ENCODE measurements around the gene TNFSF8.

Gene TNFSF8

DNA sequence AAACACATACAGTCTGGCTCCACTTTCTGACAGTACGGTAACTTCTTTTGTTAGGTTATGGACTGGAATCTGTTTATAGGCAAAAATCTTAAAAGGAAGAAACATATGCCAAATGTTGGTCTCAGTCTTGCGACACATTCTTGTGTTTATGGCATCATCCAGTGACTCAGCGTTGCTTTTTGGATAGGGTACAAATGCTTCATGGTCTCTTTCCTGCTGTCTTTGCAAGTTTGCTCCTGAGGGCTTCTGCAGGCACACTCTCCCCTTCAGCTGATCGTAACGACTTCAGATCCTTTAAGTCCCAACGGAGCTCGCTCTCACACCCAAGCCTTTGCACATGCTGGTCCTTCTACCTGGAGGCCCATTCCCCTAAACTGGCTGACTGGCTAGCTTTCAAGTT lies 23.6 kb upstream of the TNFSF8 start:
- no peak for TF ChIP-seq EZH2phosphoT487 (IDR thresholded peaks at IDR 0.05; ENCODE audit: low read depth)
- TF ChIP-seq, protein P1, sequence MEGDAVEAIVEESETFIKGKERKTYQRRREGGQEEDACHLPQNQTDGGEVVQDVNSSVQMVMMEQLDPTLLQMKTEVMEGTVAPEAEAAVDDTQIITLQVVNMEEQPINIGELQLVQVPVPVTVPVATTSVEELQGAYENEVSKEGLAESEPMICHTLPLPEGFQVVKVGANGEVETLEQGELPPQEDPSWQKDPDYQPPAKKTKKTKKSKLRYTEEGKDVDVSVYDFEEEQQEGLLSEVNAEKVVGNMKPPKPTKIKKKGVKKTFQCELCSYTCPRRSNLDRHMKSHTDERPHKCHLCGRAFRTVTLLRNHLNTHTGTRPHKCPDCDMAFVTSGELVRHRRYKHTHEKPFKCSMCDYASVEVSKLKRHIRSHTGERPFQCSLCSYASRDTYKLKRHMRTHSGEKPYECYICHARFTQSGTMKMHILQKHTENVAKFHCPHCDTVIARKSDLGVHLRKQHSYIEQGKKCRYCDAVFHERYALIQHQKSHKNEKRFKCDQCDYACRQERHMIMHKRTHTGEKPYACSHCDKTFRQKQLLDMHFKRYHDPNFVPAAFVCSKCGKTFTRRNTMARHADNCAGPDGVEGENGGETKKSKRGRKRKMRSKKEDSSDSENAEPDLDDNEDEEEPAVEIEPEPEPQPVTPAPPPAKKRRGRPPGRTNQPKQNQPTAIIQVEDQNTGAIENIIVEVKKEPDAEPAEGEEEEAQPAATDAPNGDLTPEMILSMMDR (IDR thresholded peaks at IDR 0.05; ENCODE audit: low read depth, low read length): no peak
- Histone ChIP-seq H3K36me3 (replicated peaks; ENCODE audit: low read depth, low read length) (no peaks in the 10 kb centered on the region), H4K20me1 (ENCODE audit: insufficient read depth, low read length) (no peaks in the 10 kb centered on the region), H3K9ac (ENCODE audit: low read length) (no peak overlapping the region), H3K4me3 (ENCODE audit: low read length) (no peak overlapping the region), H3K4me1 (ENCODE audit: low read length) (no peaks in the 10 kb centered on the region), H3K79me2 (ENCODE audit: low read length) (no peaks in the 10 kb centered on the region), H2AFZ (ENCODE audit: low read depth, low read length) (no peak overlapping the region), H3K9me3 (ENCODE audit: insufficient read depth, low read length) (no peaks in the 10 kb centered on the region), H3K4me2 (ENCODE audit: low read length) (no peak overlapping the region), H3K27me3 (ENCODE audit: low read depth, low read length) (peaks cover 36% of the 10 kb centered on the region), H3K27ac (ENCODE audit: low read length) (no peak overlapping the region)

DNA sequence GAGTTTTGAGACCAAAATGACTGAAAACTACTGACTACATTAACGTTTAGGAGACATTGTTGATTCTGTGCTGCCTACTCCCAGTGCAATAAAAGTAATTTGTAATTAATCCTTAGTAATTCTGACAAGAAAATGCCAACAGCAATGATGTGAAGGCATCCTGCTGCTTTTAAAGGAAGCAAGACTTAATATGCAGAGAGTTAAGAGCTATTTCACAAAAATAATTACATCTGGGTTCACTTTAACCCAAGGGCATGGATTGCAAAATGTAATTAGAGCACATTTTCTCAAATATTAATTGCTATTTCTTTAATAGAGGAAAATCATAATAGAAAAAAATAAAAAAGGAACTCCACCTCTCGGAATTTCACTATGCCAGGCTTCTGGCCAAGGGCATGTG lies 22.7 kb upstream of the TNFSF8 start:
- H3K36me3 ChIP-seq (replicated peaks; ENCODE audit: low read depth, low read length): no peaks in the 10 kb centered on the region

DNA sequence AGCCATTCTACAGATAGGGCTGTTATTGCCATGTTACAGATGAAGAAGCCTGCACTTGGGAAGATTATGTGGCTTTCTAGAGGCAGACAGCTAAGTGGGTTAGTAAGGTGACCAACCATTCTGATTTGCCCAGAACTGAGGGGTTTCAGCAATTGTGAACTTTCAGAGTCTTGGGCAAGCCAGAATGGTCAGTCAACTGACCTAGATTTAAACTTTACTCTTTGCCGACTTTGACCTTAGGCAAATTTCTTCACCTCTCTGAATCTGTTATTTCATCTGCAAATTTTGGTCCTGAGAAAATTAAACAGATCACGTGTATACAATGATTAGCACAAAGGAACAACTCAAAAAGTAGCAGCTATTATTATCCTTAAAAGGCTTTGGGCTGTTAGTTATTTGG lies 20.4 kb upstream of the TNFSF8 start:
- Histone ChIP-seq H3K27me3 (ENCODE audit: low read depth, low read length) (peaks cover 53% of the 10 kb centered on the region), H3K79me2 (ENCODE audit: low read length) (no peaks in the 10 kb centered on the region), H3K4me2 (ENCODE audit: low read length) (no peak overlapping the region), H3K9ac (ENCODE audit: low read length) (no peak overlapping the region), H3K27ac (ENCODE audit: low read length) (no peak overlapping the region), H3K36me3 (replicated peaks; ENCODE audit: low read depth, low read length) (no peaks in the 10 kb centered on the region), H3K4me1 (ENCODE audit: low read length) (no peaks in the 10 kb centered on the region), H3K4me3 (ENCODE audit: low read length) (no peak overlapping the region), H2AFZ (ENCODE audit: low read depth, low read length) (no peak overlapping the region), H4K20me1 (ENCODE audit: insufficient read depth, low read length) (no peaks in the 10 kb centered on the region), H3K9me3 (ENCODE audit: insufficient read depth, low read length) (no peaks in the 10 kb centered on the region)
- TF ChIP-seq EZH2phosphoT487 (IDR thresholded peaks at IDR 0.05; ENCODE audit: low read depth): no peak
- TF ChIP-seq, protein P1 (IDR thresholded peaks at IDR 0.05; ENCODE audit: low read depth, low read length): no peak

More for the DNA sequence above, 22.7 kb upstream of the TNFSF8 start:
- Histone ChIP-seq H3K79me2 (ENCODE audit: low read length) (no peaks in the 10 kb centered on the region), H3K4me3 (ENCODE audit: low read length) (no peak overlapping the region), H4K20me1 (ENCODE audit: insufficient read depth, low read length) (no peaks in the 10 kb centered on the region), H3K27me3 (ENCODE audit: low read depth, low read length) (peaks cover 38% of the 10 kb centered on the region), H3K4me2 (ENCODE audit: low read length) (no peak overlapping the region), H2AFZ (ENCODE audit: low read depth, low read length) (no peak overlapping the region), H3K9me3 (ENCODE audit: insufficient read depth, low read length) (no peaks in the 10 kb centered on the region), H3K9ac (ENCODE audit: low read length) (no peak overlapping the region), H3K27ac (ENCODE audit: low read length) (no peak overlapping the region), H3K4me1 (ENCODE audit: low read length) (no peaks in the 10 kb centered on the region)
- TF ChIP-seq, protein P1 (IDR thresholded peaks at IDR 0.05; ENCODE audit: low read depth, low read length): no peak
- TF ChIP-seq EZH2phosphoT487 (IDR thresholded peaks at IDR 0.05; ENCODE audit: low read depth): no peak

DNA sequence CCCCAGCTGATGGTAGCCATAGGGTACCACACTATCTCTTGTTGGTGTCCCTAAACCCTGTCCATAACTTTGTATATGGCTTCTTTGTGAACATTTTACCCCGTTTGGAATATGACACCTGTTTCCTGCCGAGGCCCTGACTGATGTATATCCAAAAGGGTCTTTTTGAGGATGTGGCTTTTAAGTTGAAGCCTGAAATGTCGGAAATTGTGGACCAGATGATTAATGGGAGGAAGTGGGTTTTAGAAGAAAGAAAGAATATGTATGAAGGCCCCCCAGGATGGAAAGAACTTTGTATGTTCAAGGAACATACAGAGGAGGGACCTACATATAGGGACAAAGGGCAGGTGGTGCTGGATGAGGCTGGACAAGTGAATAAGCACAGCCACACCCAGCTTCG lies 16.7 kb upstream of the TNFSF8 start:
- TF ChIP-seq, protein P1 (IDR thresholded peaks at IDR 0.05; ENCODE audit: low read depth, low read length): no peak
- no peak for TF ChIP-seq EZH2phosphoT487 (IDR thresholded peaks at IDR 0.05; ENCODE audit: low read depth)
- H3K9me3 ChIP-seq (ENCODE audit: insufficient read depth, low read length): no peaks in the 10 kb centered on the region
- peaks cover 38% of the 10 kb centered on the region for H3K27me3 ChIP-seq (ENCODE audit: low read depth, low read length)
- H3K4me3 ChIP-seq (ENCODE audit: low read length): no peak overlapping the region
- H3K9ac ChIP-seq (ENCODE audit: low read length): no peak overlapping the region
- no peaks in the 10 kb centered on the region for H3K79me2 ChIP-seq (ENCODE audit: low read length)
- H3K4me2 ChIP-seq (ENCODE audit: low read length): no peak overlapping the region
- H3K27ac ChIP-seq (ENCODE audit: low read length): no peak overlapping the region
- H2AFZ ChIP-seq (ENCODE audit: low read depth, low read length): no peak overlapping the region
- no peaks in the 10 kb centered on the region for H4K20me1 ChIP-seq (ENCODE audit: insufficient read depth, low read length)
- no peaks in the 10 kb centered on the region for H3K4me1 ChIP-seq (ENCODE audit: low read length)
- no peaks in the 10 kb centered on the region for H3K36me3 ChIP-seq (replicated peaks; ENCODE audit: low read depth, low read length)
